HFF-Myc (cell line): ENCODE results near the gene GDF11.
A peak's percentile ranks its signal among the peaks of the same experiment; 100 is the strongest.

ENCODE experiments used
- DNase-seq: peaks from one replicate; pipeline ENCODE4 v3.0.0-alpha.2; 2011; ENCODE audit warnings: low read depth; ENCODE audit errors: extremely low read depth
- H3K4me3 ChIP-seq: replicated peaks from 2 replicates; pipeline ENCODE4 v1.5.1; 2011; ENCODE audit warnings: low read depth, mild to moderate bottlenecking, control low read depth, low read length
- CTCF ChIP-seq: IDR thresholded peaks from 2 replicates; pipeline ENCODE4 v1.5.1; 2012; ENCODE audit warnings: mild to moderate bottlenecking, low read depth, low read length, control low read depth; ENCODE audit errors: missing control alignments

GDF11 gene

GRCh38 chr12:55719371-55719770 is 23.6 kb upstream of the GDF11 start:
- no peak for DNase-seq
- no peak overlapping the region for H3K4me3 ChIP-seq
- TF ChIP-seq CTCF, result no peak

DNA sequence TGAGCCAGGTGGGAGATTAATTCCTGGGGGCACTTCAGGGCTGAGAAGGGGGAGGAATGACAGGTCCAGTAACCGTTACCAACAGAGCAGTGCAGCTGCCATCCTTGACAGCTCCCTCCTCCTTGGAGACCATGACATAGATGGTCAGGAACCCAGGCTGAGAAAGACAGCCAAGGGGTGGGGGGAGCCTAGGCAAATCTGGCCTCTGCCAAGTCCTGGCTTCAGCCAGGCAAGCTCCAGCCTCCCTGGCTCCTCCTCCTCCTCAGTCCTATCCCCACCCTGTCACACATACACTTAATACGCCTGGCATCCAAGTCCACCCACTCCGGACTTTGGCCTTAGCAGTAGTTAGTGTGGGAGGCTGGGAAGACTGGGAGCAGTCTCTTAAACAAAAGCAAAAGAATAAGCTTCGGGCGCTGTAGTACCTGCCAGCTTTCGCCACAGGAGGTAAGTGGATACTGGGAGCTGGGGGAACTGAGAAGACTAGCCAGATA is 22.8 kb upstream of the GDF11 start, which contains the start of gene RDH5:
TSS of gene RDH5 (plus strand) at position 323 of the 494 bp plus-strand sequence. CDS start 792 bp downstream, outside the sequence.
- DNase-seq, result no peak

GRCh38 chr12:55720894-55721444 is 22.0 kb upstream of the GDF11 start:
- H3K4me3 ChIP-seq, result no peak overlapping the region
- DNase-seq, result peak; percentile 88
- peak; percentile 36 for TF ChIP-seq CTCF

More for the DNA sequence above, 22.8 kb upstream of the GDF11 start, which contains the start of gene RDH5:
- TF ChIP-seq CTCF, result no peak
- peak within 1 kb of the TSS; percentile 14 for H3K4me3 ChIP-seq

DNA sequence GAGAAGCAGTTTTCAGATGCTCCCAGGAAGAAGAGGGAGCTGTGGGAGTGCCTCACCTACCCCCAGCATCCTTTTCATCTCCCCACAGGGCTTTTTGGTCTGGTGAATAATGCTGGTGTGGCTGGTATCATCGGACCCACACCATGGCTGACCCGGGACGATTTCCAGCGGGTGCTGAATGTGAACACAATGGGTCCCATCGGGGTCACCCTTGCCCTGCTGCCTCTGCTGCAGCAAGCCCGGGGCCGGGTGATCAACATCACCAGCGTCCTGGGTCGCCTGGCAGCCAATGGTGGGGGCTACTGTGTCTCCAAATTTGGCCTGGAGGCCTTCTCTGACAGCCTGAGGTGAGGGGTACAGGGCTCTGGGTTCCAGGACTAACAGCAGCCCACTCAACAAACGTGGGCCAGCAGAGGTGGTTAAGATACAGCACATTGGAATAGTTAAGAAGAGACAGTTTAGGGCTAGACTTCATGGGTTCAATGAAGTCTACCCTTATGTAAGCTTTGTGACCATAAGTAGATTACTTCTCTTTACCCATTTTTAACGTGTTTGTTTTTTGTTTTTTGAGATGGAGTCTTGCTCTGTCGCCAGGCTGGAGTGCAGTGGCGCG is 21.2 kb upstream of the GDF11 start:
- H3K4me3 ChIP-seq, result no peak overlapping the region
- no peak for DNase-seq
- no peak for TF ChIP-seq CTCF

DNA sequence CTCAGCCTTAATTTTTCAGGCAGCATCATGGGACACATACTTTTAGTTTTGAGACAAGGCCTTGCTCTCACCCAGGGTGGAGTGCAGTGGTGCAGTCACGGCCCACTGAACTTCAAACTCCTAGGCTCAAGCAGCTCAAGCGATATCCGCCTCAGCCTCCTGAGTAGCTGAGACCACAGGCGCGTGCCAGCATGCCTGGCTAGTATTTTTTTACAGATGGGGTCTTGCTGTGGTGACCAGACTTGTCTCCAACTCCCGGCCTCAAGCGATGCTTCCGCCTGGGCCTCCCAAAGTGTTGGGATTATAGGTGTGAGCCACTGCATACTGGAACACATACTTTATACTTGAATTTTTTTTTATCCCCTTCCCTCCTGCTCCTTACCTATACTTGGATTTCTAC is 20.0 kb upstream of the GDF11 start:
- DNase-seq, result no peak
- H3K4me3 ChIP-seq, result no peak overlapping the region
- TF ChIP-seq CTCF, result no peak

DNA sequence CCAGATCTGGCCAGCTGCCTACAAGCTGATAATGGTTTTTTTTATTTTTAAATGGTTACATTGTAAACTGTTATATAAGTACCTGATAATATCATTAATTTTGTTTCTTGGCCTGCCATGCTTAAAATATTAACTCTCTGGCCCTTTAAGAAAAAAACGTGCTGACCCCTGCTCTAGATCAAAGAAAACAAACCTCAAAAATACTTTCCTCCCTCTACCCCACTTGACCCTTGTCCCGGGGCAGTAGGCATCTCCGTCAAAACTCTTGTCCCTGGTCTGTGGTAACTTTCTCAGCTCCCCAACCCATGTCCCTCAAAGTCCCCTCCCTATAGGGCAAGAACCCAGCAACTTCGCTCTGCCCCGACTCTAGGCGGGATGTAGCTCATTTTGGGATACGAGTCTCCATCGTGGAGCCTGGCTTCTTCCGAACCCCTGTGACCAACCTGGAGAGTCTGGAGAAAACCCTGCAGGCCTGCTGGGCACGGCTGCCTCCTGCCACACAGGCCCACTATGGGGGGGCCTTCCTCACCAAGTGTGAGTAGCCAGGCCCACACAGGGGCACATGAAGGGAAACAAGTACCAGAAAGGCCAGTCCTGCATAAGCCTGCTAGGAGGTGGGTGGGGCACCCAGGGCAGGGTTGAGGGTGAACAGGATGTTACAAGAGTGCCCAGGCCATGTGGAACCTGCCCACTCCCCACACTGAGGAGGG is 19.3 kb upstream of the GDF11 start:
- no peak for DNase-seq
- TF ChIP-seq CTCF, result no peak
- H3K4me3 ChIP-seq, result no peak overlapping the region
